NCI-H526 (cell line): ENCODE measurements around the gene RBMS2.

ENCODE experiments used
- DNase-seq, 2 experiments: peaks; one replicate each; lab custom pipeline; 2025; lab: John Stamatoyannopoulos, UW

RBMS2 gene

GRCh38 chr12:56581418-56582145 is 60.0 kb downstream of the RBMS2 start:
- no peak for DNase-seq

DNA sequence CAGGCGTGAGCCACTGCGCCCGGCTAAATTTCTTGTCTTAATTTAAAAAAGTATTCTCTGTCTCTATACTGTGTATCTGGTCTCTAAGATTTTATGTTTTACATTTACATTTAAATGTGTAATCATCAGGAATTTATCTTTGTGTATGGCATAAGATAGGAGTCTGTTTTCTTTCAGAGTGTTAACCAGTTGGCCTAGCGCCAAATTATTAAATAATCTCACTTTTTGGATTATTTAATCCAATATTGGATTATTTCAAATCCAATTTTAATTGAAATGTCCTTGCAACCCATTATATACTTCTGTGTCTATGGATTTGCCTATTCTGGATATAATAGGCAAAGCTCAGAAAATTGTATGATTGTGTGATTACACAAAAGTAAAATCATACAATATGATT is 63.5 kb downstream of the RBMS2 start:
- DNase-seq = no peak

GRCh38 chr12:56589783-56590182 is 68.2 kb downstream of the RBMS2 start:
- no peak for DNase-seq

DNA sequence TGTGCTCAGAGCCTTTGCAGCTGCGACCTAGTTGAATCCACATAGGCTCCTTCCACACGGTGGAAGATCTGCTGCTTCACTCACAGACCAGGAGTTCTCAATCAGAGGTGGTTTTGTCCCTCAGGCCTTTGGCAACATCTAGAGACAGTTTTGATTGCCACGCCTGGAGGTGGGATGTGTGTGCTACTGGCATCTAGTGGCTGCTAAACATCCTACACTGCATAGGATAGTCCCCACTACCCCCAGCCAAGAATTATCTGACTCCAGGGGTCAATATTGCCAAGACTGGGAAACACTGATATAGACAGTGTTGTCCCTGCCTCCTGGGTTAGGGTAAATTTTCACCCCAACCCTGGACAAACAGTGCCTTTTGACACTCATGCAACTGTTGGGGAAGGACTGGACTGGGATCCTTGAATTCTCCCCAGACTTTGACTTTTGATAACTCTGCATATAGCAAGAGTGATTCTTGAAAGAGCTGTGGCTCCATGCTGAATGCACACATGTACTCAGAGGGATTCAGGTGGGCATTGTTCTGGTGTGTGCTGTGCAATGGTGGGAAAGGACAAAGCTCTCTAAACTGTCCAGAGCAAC is 68.7 kb downstream of the RBMS2 start:
- DNase-seq = peak in 1 of 2 experiments; percentile 24

DNA sequence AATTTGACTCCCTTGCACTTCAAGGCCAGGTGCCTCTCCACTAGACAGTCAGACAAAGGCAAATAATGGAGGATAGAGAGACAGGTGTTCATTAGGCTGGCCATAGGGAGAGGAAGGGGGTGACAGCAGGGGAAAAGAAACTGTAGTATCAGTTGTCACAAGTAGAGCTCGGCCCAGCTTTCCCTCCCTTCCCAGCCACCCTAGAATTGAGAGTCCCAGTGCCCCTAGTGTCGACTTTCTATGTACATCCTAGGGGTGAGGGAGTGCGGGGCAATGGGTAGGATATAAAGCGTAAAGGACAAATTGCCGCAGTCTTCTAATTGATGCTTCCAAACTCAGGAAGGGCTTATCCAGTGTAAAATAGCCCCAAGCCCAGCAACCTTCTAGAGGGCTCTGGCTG is 69.5 kb downstream of the RBMS2 start:
- DNase-seq = peak; percentile 66 to 75

GRCh38 chr12:56591961-56592360 is 70.3 kb downstream of the RBMS2 start:
- DNase-seq = no peak

DNA sequence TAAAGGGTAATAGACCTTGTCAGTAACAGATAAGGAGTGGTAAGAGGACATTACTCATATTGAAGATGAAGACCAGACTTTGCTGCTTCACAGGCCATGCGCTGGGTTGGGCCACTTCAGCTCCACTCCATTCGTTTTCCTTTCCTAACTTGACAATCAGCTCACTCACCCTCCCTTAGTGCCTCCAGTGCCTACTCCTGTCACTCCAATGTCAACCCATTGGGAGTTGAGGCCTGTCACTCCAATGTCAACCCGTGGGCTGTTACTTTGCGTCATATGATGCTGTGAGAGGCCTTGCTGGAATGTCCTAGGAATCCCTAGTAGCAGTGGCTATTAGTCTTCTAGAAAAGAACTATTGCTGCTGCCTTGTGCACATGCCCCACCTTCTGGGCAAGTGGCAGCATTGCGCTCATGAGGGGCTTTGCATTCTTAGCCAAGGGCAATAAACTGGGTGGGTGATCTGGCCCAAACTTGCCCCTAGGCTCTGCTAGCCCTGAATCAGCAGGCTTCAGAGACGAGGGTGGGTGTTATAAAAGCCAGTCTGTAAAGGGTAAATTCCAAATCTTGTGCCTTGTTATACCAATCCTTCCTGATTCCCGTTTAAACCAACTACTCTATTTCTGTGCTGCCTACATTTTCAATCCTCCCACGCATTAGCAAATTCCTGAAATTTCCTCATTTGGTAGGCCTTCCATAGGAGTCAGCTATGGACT is 72.4 kb downstream of the RBMS2 start:
- peak; percentile 13 to 78 for DNase-seq

DNA sequence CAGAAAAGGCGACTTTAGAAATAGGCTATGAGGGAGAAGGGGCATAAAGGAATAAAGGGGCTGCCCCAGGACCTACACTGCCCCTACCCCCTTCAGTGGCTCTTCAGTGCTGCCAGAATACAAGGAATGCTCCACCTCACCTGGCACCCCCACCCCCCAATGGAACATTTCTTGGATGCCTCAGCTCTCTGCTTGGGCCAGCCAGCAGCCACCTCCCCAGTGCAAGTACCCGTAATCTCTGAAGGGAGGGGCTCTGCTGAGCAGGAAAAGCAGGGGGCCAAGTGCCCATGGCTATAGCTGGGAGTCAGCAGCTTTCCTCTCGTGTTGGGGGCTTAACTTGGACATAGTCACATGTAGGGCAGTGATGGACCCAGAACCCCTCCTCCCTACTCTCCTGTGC is 75.2 kb downstream of the RBMS2 start:
- no peak for DNase-seq

DNA sequence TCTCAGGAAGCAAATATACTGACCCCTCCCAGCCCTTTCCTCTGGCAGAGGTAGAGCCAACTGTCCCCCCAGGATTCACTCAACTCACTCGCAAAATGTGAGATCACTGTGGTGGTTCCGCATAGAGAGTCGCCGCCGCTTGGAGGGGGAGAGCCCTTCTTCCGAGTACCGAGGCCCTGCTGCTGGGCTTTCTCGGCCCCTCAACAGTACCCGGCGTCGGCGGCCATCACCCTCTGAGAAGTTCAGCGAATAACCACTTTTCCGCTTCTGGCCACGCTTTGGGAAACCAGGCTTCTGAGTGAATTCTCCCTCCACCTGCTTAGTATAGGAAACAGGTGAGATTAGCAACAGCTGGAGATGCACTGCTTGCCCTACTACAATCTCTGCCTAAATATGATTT is 77.4 kb downstream of the RBMS2 start:
- no peak for DNase-seq

DNA sequence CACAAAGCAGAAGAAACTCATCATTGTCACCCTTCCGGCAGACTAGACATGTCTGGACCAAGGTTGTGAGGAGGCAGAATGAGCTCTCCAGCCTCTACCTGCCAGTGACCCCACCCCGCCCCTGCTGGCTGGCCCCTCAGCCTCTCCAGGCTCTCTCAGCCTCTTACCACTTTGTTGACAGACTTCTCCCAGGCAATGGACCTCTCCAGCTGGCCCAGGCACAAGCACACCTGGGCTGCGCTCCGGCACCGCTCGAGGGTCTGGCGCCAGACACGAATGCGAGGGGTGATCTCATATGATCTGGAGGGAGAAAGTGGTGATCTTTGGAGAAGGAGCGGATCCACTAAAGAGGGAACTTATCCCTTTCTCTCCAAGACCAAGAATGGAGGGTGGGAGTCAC is 78.2 kb downstream of the RBMS2 start:
- DNase-seq = no peak

- no peak for DNase-seq
Measured at GRCh38 chr12:56600753-56601152, 79.1 kb downstream of the RBMS2 start.

DNA sequence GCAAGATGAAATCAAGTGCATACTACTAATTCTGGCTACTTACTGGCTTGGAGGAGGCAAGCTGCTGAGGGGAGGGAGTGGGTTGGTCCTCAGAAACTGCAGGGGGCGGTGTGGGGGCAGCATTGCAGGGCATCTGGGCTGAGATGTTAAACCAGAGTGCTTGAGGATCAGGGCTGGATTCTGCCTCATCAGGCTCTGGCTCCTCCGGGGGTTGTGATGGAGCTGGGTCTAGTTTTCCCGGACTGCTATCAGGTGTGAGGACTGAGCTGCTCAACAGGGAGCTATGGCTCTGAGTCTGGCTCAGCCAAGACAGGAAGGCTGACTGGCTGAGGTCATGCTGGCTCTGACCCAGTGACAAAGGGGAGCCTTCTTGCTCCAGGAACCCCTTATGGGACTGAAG is 79.9 kb downstream of the RBMS2 start:
- DNase-seq = peak in 1 of 2 experiments; percentile 9

GRCh38 chr12:56602239-56602638 is 80.6 kb downstream of the RBMS2 start:
- DNase-seq = no peak

DNA sequence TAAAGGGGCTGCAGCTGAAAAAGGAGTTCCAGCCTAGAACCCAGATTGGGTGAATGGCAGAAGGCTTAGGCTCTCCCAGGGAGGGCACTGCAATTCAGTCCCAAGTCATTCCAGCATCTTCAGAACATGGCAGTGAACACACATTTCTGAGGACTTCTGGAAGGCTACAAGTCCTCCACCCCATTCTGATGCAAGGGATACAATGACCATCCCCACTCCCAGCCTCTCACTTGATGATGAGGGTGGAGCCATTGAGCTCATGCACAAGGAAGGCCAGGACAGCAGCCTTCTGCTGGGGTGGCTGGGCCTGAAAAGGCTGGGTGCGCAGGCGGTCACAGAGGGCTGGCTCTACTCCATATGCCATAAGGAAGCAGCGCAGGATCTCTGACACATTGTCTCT is 82.7 kb downstream of the RBMS2 start:
- DNase-seq = no peak

- DNase-seq = peak in 1 of 2 experiments; percentile 26
Measured at GRCh38 chr12:56614627-56615026, 93.0 kb downstream of the RBMS2 start.

DNA sequence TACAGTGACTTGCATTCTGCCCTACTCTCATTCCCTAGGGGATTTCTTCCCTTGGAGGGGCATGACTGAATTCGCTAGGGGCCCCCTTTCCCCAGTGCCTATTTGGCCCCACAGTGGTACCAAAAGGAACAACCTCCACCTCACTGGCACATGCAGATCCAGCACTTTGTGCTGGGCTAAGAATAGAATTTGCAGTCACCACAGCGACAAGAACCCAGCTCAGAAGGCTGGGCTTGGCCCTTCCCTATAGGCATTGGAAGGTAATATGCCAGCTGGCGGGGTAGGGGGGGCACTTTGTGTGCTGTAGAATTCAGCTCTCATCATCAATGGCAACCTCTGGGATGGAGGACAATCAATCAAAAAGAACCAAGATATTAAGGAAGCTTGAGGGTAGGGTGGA is 94.6 kb downstream of the RBMS2 start:
- DNase-seq = no peak

DNA sequence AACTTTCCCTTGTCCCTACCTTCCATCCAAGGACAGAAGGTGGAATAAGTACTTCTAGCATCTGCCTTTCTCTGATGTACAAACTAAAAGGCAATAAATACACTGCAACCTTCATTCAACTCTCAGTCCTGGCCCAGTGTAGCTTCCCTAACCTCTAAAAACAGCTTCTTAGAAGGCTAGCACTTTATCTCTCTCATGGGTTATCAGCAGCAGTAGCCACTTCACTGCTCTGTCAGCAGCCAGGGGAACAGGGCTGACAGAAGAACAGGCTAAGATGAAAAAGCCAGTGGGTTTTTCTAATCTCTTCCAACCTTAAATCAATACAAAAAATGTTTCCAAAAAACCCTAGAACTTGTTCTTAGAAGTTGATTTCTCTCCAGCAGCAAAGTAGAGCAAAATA is 95.3 kb downstream of the RBMS2 start:
- DNase-seq = no peak

DNA sequence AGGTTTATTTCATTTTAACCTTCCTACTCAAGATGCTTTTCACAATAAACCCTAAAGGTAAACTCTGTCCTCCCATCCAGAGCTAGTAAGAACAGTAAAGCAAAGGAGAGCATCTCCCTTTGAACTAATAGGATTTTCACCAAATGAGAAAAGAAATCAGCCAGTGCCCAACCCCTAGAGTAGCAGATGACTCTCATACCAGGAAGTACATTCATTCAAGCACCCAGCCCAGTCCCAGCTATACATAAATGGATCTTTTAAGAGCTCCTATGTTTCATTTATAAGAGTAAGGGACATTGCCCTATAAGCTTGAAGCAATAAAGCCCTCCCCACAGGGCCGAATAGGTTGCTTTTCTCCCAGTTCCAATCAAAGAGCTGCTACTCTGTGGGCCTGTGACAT is 100.9 kb downstream of the RBMS2 start:
- no peak for DNase-seq

DNA sequence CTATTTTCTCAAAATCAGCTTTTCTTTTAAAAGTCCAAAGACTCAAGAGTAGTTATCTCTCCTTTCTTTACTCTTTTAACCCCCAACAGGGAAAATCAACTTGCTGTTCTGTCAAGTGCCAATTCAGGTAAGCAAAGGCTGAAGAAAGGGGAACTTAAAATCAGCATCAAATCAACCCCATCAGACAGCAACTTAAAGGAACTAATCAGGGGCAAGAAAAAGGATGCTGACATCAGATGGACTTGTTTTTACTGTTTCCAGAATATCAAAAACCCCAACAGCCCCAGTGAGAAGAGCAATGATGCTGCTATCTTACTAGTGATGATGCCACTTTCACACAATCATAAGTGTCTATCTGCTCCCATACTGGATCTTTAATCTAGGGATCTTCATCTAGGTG is 105.1 kb downstream of the RBMS2 start:
- DNase-seq = no peak

DNA sequence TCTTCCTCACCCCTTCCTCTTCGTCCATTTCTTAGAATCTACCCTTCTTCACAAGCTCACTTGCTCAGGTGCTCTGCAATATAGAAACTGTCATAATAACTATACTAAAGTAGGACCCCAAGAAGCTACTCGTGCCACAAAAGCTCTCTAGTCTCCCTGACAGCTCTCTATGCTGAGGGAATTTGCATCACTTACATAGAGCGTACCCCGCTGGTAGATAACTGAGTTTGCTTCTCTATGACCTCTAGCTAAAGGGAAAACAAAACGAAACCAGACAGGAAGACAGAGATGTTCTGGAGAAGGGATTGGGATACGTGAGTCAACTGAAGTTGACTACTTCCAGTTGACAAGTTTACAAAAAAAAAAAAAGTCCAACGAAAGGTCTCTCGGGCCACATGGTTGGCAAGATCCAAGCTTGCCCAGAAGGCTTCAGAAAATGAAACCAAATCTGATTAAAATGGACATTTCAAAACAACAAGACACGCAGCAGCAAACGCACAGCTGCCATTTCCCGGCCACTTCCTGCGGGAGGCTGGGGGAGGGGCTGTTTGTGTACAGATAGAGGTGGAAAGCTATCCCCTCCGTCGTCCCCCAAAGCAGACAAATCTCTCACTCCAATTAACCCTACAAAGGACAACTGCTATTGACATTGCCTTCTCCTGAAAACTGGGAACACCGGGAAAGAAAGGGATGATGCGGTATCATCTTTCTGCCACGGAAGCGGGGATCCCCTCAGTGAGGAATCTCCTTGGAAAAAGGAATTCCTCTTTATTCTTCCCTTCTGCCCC is 107.2 kb downstream of the RBMS2 start:
- DNase-seq = peak; percentile 44 to 66

DNA sequence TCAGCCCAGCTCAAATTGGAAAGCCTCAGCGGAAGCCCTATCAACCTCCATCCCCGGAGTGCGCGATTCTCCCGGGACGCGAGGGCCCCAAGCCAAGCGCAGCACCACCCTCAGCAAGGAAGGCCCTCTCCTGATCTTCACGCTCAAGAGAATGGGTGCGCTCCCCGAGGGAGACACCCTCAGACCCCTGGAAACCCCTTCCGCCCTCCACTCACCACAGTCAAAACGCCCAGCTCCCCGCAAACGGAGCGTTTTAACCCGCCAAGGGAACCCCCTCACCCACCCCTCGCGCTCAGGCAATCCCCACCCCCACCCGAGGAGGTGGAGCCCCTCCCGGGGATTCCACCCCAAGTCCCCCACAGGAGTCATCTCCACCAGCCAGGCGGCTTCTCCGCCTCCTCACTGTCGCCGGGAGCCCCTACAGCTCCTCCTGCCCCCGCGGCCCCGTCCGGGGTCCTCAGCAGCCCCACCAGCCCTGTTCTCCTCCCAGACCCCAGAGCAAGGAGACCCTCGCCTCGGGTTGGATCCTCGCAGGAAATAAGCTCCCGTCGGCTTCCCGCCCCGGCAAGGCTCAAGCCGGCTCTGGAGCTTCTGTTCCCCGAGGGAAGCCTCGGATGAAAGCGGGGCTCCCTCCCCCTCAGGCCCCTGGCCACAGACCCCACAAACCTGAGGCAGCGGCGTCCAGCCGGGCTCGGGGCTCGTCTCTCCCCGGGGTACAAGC is 108.0 kb downstream of the RBMS2 start:
- DNase-seq = peak in 1 of 2 experiments; percentile 35

DNA sequence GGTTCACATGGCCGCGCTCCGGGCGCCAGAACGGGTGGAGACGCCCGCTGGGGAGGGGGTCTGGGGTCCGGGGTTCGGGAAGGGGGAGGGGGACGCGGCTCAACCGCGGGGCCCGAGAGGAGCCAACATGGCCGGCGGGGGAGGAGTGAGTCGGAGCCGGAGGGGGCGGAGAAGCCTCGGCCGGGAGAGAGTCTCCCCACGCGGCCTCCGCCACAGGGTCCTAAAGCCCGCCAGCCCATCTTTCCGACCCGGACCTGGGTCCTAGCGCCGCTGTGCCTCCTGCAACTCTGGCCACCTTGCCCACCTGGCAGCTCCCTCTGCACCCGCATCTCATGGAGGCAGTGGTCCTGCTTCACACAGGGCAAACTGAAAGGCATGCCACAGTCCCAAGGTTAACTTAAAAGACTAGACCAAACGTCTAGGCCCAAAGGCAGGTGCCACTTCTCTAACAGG is 108.6 kb downstream of the RBMS2 start, which contains the start of gene BAZ2A:
TSS of gene BAZ2A (minus strand) at position 147 of the 453 bp plus-strand sequence. CDS start 12,796 bp downstream, outside the sequence.
- peak; percentile 69 to 96 for DNase-seq
